HepG2 (cell line): ENCODE results near the gene CNKSR3. TPM values are rescaled to one million over a fixed set of nuclear protein-coding genes. Genes with fewer than 3 reads are reported as not detected.

Source experiments
- ATAC-seq: fragments of 200-7000 bp; cut with Tn5 transposase; 3 replicates; pipeline ENCODE4 v1.9.1; 2020; ENCODE audit warnings: mild to moderate bottlenecking, moderate library complexity
- BruUV-seq: library from RNA; stranded (reverse); fragments of 400-500 nt; replicated peaks from 2 replicates; lab custom pipeline; 2021; lab: Mats Ljungman, UMichigan
- CTCF ChIA-PET: fragments of 300-600 bp; formaldehyde crosslinking; extraction: SDS; loops from one replicate; lab custom pipeline; 2021; ENCODE audit warnings: low total read pairs, inconsistent platforms, low intra/inter-chr PET ratio; lab: Yijun Ruan, JAX
- POLR2A ChIA-PET: fragments of 350-600 bp; sonication (Branson Sonifier 250); formaldehyde crosslinking; loops from one replicate; lab custom pipeline; 2020; ENCODE audit warnings: antibody characterized with exemption, inconsistent platforms; lab: Yijun Ruan, JAX
- DNase-seq: peaks from one replicate; pipeline ENCODE4 v3.0.0-alpha.2; 2015; ENCODE audit warnings: low spot score
- FAIRE-seq: peaks from 3 replicates; lab custom pipeline; 2011; peaks lifted over from hg19 to GRCh38; lab: Jason Lieb, UNC
- H2AFZ ChIP-seq: one replicate; pipeline ENCODE4 v1.6.1; 2011; ENCODE audit warnings: low read length, inconsistent platforms
- H3K27ac ChIP-seq: fragments of 300-600 bp; 3 replicates; pipeline ENCODE4 v1.8.0; 2011; ENCODE audit warnings: mixed run types, mild to moderate bottlenecking, mixed read lengths, low read length, inconsistent platforms; ENCODE audit not compliant: insufficient read depth; ENCODE audit errors: extremely low read length
- H3K27me3 ChIP-seq, 2 experiments: fragments of 200-600 bp in 1 of 2; 2 replicates in 1 of 2; 3 replicates in 1 of 2; pipeline versions ENCODE4 v1.6.0 to v1.8.0; 2011; ENCODE audit warnings: low read length in 2 of 2, mild to moderate bottlenecking in 2 of 2, moderate library complexity in 2 of 2, inconsistent platforms in 1 of 2; ENCODE audit not compliant: insufficient read depth in 2 of 2, control insufficient read depth in 1 of 2
- H3K36me3 ChIP-seq, 2 experiments: fragments of 200-600 bp in 1 of 2; replicated peaks in 1 of 2; 2 replicates in 1 of 2; 3 replicates in 1 of 2; pipeline versions ENCODE4 v1.5.1 to v1.8.0; 2011; ENCODE audit warnings: low read length in 2 of 2, inconsistent platforms in 1 of 2; ENCODE audit not compliant: insufficient read depth in 2 of 2, control insufficient read depth in 1 of 2
- H3K4me1 ChIP-seq: 2 replicates; pipeline ENCODE4 v1.5.1; 2012; ENCODE audit warnings: low read length, inconsistent platforms; ENCODE audit not compliant: insufficient read depth
- H3K4me2 ChIP-seq: 2 replicates; pipeline ENCODE4 v1.6.0; 2011; ENCODE audit warnings: low read depth, low read length, inconsistent platforms
- H3K4me3 ChIP-seq, 3 experiments: fragments of 200-600 bp in 1 of 3; sonication (generic), shearing (Covaris generic) in 1 of 3; replicated peaks in 1 of 3; 2 replicates each; pipeline ENCODE4 v1.5.1; 2011 to 2016; ENCODE audit warnings: low read length in 3 of 3, inconsistent platforms in 2 of 3, low read depth in 2 of 3, mild to moderate bottlenecking in 2 of 3, control low read depth in 1 of 3, mixed read lengths in 1 of 3; ENCODE audit not compliant: insufficient read depth in 1 of 3
- H3K79me2 ChIP-seq: one replicate; pipeline ENCODE4 v1.6.1; 2011; ENCODE audit warnings: low read length, inconsistent platforms; ENCODE audit not compliant: insufficient read depth
- H3K9ac ChIP-seq: 2 replicates; pipeline ENCODE4 v1.6.0; 2011; ENCODE audit warnings: mild to moderate bottlenecking, low read depth, low read length, inconsistent platforms; ENCODE audit not compliant: insufficient read depth
- H3K9me3 ChIP-seq: 2 replicates; pipeline ENCODE4 v1.5.1; 2012; ENCODE audit warnings: mild to moderate bottlenecking, low read length
- H4K20me1 ChIP-seq: 2 replicates; pipeline ENCODE4 v1.6.0; 2011; ENCODE audit warnings: inconsistent platforms, mild to moderate bottlenecking, low read length, moderate library complexity; ENCODE audit not compliant: insufficient read depth
- ARID2 ChIP-seq: sonication (generic); formaldehyde crosslinking; IDR thresholded peaks from 2 replicates; pipeline ENCODE4 v1.8.1; 2022; ENCODE audit warnings: mild to moderate bottlenecking, missing genetic modification reagents, borderline replicate concordance
- FOSL2 ChIP-seq: sonication (generic); formaldehyde crosslinking; IDR thresholded peaks from 2 replicates; pipeline ENCODE4 v1.4.0; 2020; ENCODE audit warnings: missing genetic modification reagents
- IRF9 ChIP-seq: sonication (generic); formaldehyde crosslinking; IDR thresholded peaks from 2 replicates; pipeline ENCODE4 v1.8.0; 2022; ENCODE audit warnings: missing genetic modification reagents, mild to moderate bottlenecking, borderline replicate concordance
- LCORL ChIP-seq, 2 experiments: fragments of 450-650 bp in 1 of 2; sonication (generic) in 1 of 2; formaldehyde crosslinking in 1 of 2; IDR thresholded peaks; 2 replicates each; pipeline versions ENCODE4 v1.5.0 to v1.6.1; 2017 to 2020; ENCODE audit warnings: antibody characterized with exemption in 1 of 2, missing genetic modification reagents in 1 of 2
- MXD3 ChIP-seq: IDR thresholded peaks from 2 replicates; pipeline ENCODE4 v1.6.1; 2016; ENCODE audit warnings: mild to moderate bottlenecking, missing biosample characterization, missing genetic modification reagents
- PAF1 ChIP-seq: IDR thresholded peaks from 2 replicates; pipeline ENCODE4 v1.6.1; 2016; ENCODE audit warnings: missing genetic modification reagents, missing compliant biosample characterization
- WGBS: methylation state at CpG from one replicate; pipeline ENCODE4 v1.1.6; 2017; ENCODE audit warnings: low lambda C conversion rate; 5-methylcytosine and 5-hydroxymethylcytosine counted together
- in situ Hi-C: cut with HindIII; loops from 2 replicates; pipeline ENCODE4 v1.10.0; 2017; ENCODE audit warnings: low pct_unique_long_range_greater_than_20kb; ENCODE audit not compliant: extremely low pct_ligation_motif_present
- intact Hi-C: fragments of 100-400 bp; cut with micrococcal nuclease; formaldehyde crosslinking; loops from one replicate; pipeline ENCODE4 v1.10.0; 2022; ENCODE audit not compliant: unreplicated experiment
- polyA plus RNA-seq, 8 experiments: library from polyadenylated mRNA; depleted of rRNA in 3 of 8; stranded (reverse) in 7 of 8; unstranded in 1 of 8; fragments of >200 nt; fragmentation: Illumina TruSeq in 4 of 8; extraction: Trizol in 4 of 8; gene quantifications; 2 replicates each; pipeline versions ENCODE4 v1.2.1 to v1.2.3, GENCODE V29; 2011 to 2016; ENCODE audit warnings: low read depth in 4 of 8, missing spikeins in 1 of 8, mixed read lengths in 1 of 8; ENCODE audit not compliant: insufficient read depth in 1 of 8
- total RNA-seq, 5 experiments: library from RNA; depleted of rRNA; stranded (reverse); fragments of >200 nt; fragmentation: Illumina TruSeq; extraction: Trizol; gene quantifications; 2 replicates each; pipeline ENCODE4 v1.2.3, GENCODE V29; 2016; ENCODE audit warnings: low read depth in 1 of 5

The CNKSR3 gene
- total and polyA plus RNA-seq, 2 of the 13 experiments (the other 11 are each of a cell fraction or from before 2014, with no cell fraction given): 9.2 to 38.6 TPM

GRCh38 chr6:154539593-154540269 is 29.2 kb upstream of the CNKSR3 start:
- Histone ChIP-seq H3K4me2 (no peak overlapping the region), H3K36me3 (no peaks in the 10 kb centered on the region), H3K27ac (no peak overlapping the region), H3K9me3 (no peaks in the 10 kb centered on the region), H3K79me2 (no peaks in the 10 kb centered on the region), H3K4me1 (peaks cover 24% of the 10 kb centered on the region), H3K4me3 (no peak overlapping the region), H3K9ac (no peak overlapping the region), H2AFZ (no peak overlapping the region), H3K27me3 (no peaks in the 10 kb centered on the region; a peak in 1 of 5 replicates), H4K20me1 (no peaks in the 10 kb centered on the region)
- in situ Hi-C loops (no loop called here), intact Hi-C loops (no loop called here)
- ChIA-PET POLR2A (no interaction called here), CTCF (no interaction called here)
- WGBS: 74% methylated on average over 9 of the region's 9 CpGs
- FAIRE-seq (no peak), ATAC-seq (no peak), DNase-seq (no peak)
- BruUV-seq: no TSS peak
- TF ChIP-seq FOSL2 (CRISPR knock-in tag) (peak; percentile 52), LCORL (IDR thresholded peaks at IDR 0.05) (no peak), LCORL (CRISPR knock-in tag; IDR thresholded peaks at IDR 0.05) (no peak), PAF1 (CRISPR knock-in tag) (no peak), ARID2 (no peak), IRF9 (CRISPR knock-in tag) (no peak)

- in situ Hi-C loops (no loop called here), intact Hi-C loops (no loop called here)
- TF ChIP-seq MXD3 (CRISPR knock-in tag): no peak
- H3K27me3 ChIP-seq: no peaks in the 10 kb centered on the region; a peak in 1 of 5 replicates
- H3K9me3 ChIP-seq: no peaks in the 10 kb centered on the region
- ChIA-PET POLR2A (interaction anchor here (3.0 kb wide), 1 partner anchor 29 kb away, joined by 28 read pairs; the partner anchor contains the start of gene CNKSR3), CTCF (no interaction called here)
- FAIRE-seq (no peak), DNase-seq (no peak), ATAC-seq (no peak; the same call in 2 of the 3 replicates)
- no peak overlapping the region for H3K9ac ChIP-seq
- H4K20me1 ChIP-seq: no peaks in the 10 kb centered on the region
- no TSS peak for BruUV-seq
- peaks cover 24% of the 10 kb centered on the region for H3K4me1 ChIP-seq
- H3K4me2 ChIP-seq: peak overlapping the region; percentile 75
- no peak overlapping the region for H3K4me3 ChIP-seq
- H3K79me2 ChIP-seq: no peaks in the 10 kb centered on the region
- 2% methylated on average over 3 of the region's 3 CpGs for WGBS
- H3K36me3 ChIP-seq: no peaks in the 10 kb centered on the region
- no peak overlapping the region for H3K27ac ChIP-seq
- no peak overlapping the region for H2AFZ ChIP-seq
These were observed 28.2 kb upstream of the CNKSR3 start for GRCh38 chr6:154538640-154539191.
